Loucy (cell line): Measurements from ENCODE around the gene STH.

Experiments
- H2AFZ ChIP-seq: fragments of 200-600 bp; sonication (generic); 2 replicates; pipeline ENCODE4 v1.6.0; 2016; ENCODE audit warnings: antibody characterized with exemption, mild to moderate bottlenecking, low read length, moderate library complexity
- H3F3A ChIP-seq: fragments of 200-600 bp; 2 replicates; pipeline ENCODE4 v1.6.0; 2016; ENCODE audit warnings: antibody characterized with exemption, low read depth, mild to moderate bottlenecking
- H3K27me3 ChIP-seq: fragments of 200-600 bp; sonication (generic); 2 replicates; pipeline ENCODE4 v1.6.1; 2014; ENCODE audit warnings: low read length, mild to moderate bottlenecking; ENCODE audit not compliant: insufficient read depth, poor library complexity, severe bottlenecking
- H3K36me3 ChIP-seq: fragments of 200-600 bp; sonication (generic); 2 replicates; pipeline ENCODE4 v1.6.1; 2016; ENCODE audit warnings: low read length; ENCODE audit not compliant: insufficient read depth
- H3K4me1 ChIP-seq: fragments of 200-600 bp; sonication (generic); 2 replicates; pipeline ENCODE4 v1.5.1; 2014; ENCODE audit warnings: low read length, mild to moderate bottlenecking; ENCODE audit not compliant: insufficient read depth, poor library complexity, severe bottlenecking
- H3K4me2 ChIP-seq: fragments of 200-600 bp; sonication (generic); 2 replicates; pipeline ENCODE4 v1.6.0; 2014; ENCODE audit warnings: antibody characterized with exemption, low read length, low read depth, mild to moderate bottlenecking; ENCODE audit not compliant: poor library complexity, severe bottlenecking
- H3K4me3 ChIP-seq: fragments of 200-600 bp; sonication (generic); 2 replicates; pipeline ENCODE4 v1.5.1; 2014; ENCODE audit warnings: low read length, mild to moderate bottlenecking, mixed read lengths; ENCODE audit not compliant: poor library complexity, severe bottlenecking
- H3K79me2 ChIP-seq: fragments of 200-600 bp; sonication (generic); 2 replicates; pipeline ENCODE4 v1.6.1; 2014; ENCODE audit warnings: low read length; ENCODE audit not compliant: insufficient read depth
- H3K9ac ChIP-seq: fragments of 200-600 bp; sonication (generic); 2 replicates; pipeline ENCODE4 v1.6.0; 2014; ENCODE audit warnings: mild to moderate bottlenecking, low read depth, low read length, moderate library complexity; ENCODE audit not compliant: poor library complexity, severe bottlenecking
- H3K9me2 ChIP-seq: fragments of 200-600 bp; sonication (generic); replicated peaks from 2 replicates; pipeline ENCODE4 v1.6.1; 2016; ENCODE audit warnings: low read depth, low read length, mixed read lengths
- H3K9me3 ChIP-seq: fragments of 200-600 bp; sonication (generic); 2 replicates; pipeline ENCODE4 v1.6.1; 2014; ENCODE audit warnings: mild to moderate bottlenecking, antibody characterized with exemption, low read length, low read depth; ENCODE audit not compliant: insufficient read depth
- H4K20me1 ChIP-seq: fragments of 200-600 bp; sonication (generic); 2 replicates; pipeline ENCODE4 v1.6.0; 2014; ENCODE audit warnings: antibody characterized with exemption, low read length, mild to moderate bottlenecking; ENCODE audit not compliant: insufficient read depth, poor library complexity, severe bottlenecking
- EZH2phosphoT487 ChIP-seq: fragments of 200-600 bp; IDR thresholded peaks from 2 replicates; pipeline ENCODE4 v1.6.1; 2018; ENCODE audit warnings: antibody characterized with exemption, mild to moderate bottlenecking, moderate library complexity, borderline replicate concordance
- TF ChIP-seq, protein P1 (sequence below): fragments of 200-600 bp; sonication (generic); conservative IDR thresholded peaks from 2 replicates; pipeline ENCODE4 v1.5.1; 2014; ENCODE audit warnings: mild to moderate bottlenecking, antibody characterized with exemption, low read length

STH gene

DNA sequence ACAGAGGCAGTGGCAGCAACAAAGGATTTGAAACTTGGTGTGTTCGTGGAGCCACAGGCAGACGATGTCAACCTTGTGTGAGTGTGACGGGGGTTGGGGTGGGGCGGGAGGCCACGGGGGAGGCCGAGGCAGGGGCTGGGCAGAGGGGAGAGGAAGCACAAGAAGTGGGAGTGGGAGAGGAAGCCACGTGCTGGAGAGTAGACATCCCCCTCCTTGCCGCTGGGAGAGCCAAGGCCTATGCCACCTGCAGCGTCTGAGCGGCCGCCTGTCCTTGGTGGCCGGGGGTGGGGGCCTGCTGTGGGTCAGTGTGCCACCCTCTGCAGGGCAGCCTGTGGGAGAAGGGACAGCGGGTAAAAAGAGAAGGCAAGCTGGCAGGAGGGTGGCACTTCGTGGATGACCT is 25.5 kb downstream of the STH start:
- Histone ChIP-seq H4K20me1 (no peaks in the 10 kb centered on the region), H3K4me1 (no peaks in the 10 kb centered on the region), H3F3A (no peaks in the 10 kb centered on the region), H3K9me3 (no peaks in the 10 kb centered on the region), H3K4me2 (no peak overlapping the region), H3K27me3 (no peaks in the 10 kb centered on the region), H3K9ac (no peak overlapping the region), H2AFZ (no peak overlapping the region), H3K36me3 (peaks cover 12% of the 10 kb centered on the region; the same call in 1 of the 2 replicates), H3K79me2 (no peaks in the 10 kb centered on the region), H3K4me3 (no peak overlapping the region), H3K9me2 (no peaks in the 10 kb centered on the region)
- TF ChIP-seq EZH2phosphoT487: no peak
- TF ChIP-seq, protein P1, sequence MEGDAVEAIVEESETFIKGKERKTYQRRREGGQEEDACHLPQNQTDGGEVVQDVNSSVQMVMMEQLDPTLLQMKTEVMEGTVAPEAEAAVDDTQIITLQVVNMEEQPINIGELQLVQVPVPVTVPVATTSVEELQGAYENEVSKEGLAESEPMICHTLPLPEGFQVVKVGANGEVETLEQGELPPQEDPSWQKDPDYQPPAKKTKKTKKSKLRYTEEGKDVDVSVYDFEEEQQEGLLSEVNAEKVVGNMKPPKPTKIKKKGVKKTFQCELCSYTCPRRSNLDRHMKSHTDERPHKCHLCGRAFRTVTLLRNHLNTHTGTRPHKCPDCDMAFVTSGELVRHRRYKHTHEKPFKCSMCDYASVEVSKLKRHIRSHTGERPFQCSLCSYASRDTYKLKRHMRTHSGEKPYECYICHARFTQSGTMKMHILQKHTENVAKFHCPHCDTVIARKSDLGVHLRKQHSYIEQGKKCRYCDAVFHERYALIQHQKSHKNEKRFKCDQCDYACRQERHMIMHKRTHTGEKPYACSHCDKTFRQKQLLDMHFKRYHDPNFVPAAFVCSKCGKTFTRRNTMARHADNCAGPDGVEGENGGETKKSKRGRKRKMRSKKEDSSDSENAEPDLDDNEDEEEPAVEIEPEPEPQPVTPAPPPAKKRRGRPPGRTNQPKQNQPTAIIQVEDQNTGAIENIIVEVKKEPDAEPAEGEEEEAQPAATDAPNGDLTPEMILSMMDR: no peak

DNA sequence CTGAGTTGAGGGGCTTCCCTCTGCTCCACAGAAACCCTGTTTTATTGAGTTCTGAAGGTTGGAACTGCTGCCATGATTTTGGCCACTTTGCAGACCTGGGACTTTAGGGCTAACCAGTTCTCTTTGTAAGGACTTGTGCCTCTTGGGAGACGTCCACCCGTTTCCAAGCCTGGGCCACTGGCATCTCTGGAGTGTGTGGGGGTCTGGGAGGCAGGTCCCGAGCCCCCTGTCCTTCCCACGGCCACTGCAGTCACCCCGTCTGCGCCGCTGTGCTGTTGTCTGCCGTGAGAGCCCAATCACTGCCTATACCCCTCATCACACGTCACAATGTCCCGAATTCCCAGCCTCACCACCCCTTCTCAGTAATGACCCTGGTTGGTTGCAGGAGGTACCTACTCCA is 26.0 kb downstream of the STH start:
- Histone ChIP-seq H3K4me2 (no peak overlapping the region), H3F3A (no peaks in the 10 kb centered on the region), H3K79me2 (no peaks in the 10 kb centered on the region), H3K36me3 (peaks cover 13% of the 10 kb centered on the region; the same call in 1 of the 2 replicates), H3K4me1 (no peaks in the 10 kb centered on the region), H3K9me3 (no peaks in the 10 kb centered on the region), H3K27me3 (no peaks in the 10 kb centered on the region), H3K9me2 (no peaks in the 10 kb centered on the region), H4K20me1 (no peaks in the 10 kb centered on the region), H3K4me3 (no peak overlapping the region), H3K9ac (no peak overlapping the region), H2AFZ (no peak overlapping the region)
- no peak for TF ChIP-seq EZH2phosphoT487
- TF ChIP-seq, protein P1: no peak

DNA sequence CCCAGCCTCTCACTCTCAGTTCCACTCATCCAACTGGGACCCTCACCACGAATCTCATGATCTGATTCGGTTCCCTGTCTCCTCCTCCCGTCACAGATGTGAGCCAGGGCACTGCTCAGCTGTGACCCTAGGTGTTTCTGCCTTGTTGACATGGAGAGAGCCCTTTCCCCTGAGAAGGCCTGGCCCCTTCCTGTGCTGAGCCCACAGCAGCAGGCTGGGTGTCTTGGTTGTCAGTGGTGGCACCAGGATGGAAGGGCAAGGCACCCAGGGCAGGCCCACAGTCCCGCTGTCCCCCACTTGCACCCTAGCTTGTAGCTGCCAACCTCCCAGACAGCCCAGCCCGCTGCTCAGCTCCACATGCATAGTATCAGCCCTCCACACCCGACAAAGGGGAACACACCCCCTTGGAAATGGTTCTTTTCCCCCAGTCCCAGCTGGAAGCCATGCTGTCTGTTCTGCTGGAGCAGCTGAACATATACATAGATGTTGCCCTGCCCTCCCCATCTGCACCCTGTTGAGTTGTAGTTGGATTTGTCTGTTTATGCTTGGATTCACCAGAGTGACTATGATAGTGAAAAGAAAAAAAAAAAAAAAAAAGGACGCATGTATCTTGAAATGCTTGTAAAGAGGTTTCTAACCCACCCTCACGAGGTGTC is 26.6 kb downstream of the STH start:
- no peak overlapping the region for H3K9ac ChIP-seq
- TF ChIP-seq, protein P1: no peak
- TF ChIP-seq EZH2phosphoT487: no peak
- peaks cover 19% of the 10 kb centered on the region; the same call in 1 of the 2 replicates for H3K36me3 ChIP-seq
- H3K79me2 ChIP-seq: no peaks in the 10 kb centered on the region
- H3K4me1 ChIP-seq: no peaks in the 10 kb centered on the region
- no peak overlapping the region for H3K4me3 ChIP-seq
- H2AFZ ChIP-seq: no peak overlapping the region
- H3K9me2 ChIP-seq: no peaks in the 10 kb centered on the region
- no peak overlapping the region for H3K4me2 ChIP-seq
- H3F3A ChIP-seq: no peaks in the 10 kb centered on the region
- no peaks in the 10 kb centered on the region for H4K20me1 ChIP-seq
- no peaks in the 10 kb centered on the region for H3K27me3 ChIP-seq
- H3K9me3 ChIP-seq: no peaks in the 10 kb centered on the region
